Glutamatergic neuron (in vitro differentiated cells): ENCODE results near the gene CES2. TPM values are rescaled to one million over a fixed set of nuclear protein-coding genes. Genes with fewer than 3 reads are reported as not detected.
"Not testable (repeated sequence)": the region's sequence is repeated elsewhere in the genome, so short reads cannot be mapped to it uniquely, and the experiment has no call there.

Experiments
- DNase-seq: peaks from one replicate; pipeline ENCODE4 v3.0.0; 2022
- H3K27ac Mint-ChIP-seq: one replicate; pipeline ENCODE4 v1.8.0; 2020; ENCODE audit warnings: mild to moderate bottlenecking, mixed read lengths, inconsistent platforms; ENCODE audit not compliant: unreplicated experiment
- H3K27me3 Mint-ChIP-seq: one replicate; pipeline ENCODE4 v1.8.0; 2020; ENCODE audit warnings: mild to moderate bottlenecking, moderate library complexity, mixed read lengths, inconsistent platforms; ENCODE audit not compliant: unreplicated experiment
- H3K36me3 Mint-ChIP-seq: one replicate; pipeline ENCODE4 v1.8.0; 2020; ENCODE audit warnings: mild to moderate bottlenecking, mixed read lengths, inconsistent platforms; ENCODE audit not compliant: unreplicated experiment
- H3K4me1 Mint-ChIP-seq: one replicate; pipeline ENCODE4 v1.8.0; 2020; ENCODE audit warnings: mild to moderate bottlenecking, low read depth, mixed read lengths, inconsistent platforms; ENCODE audit not compliant: unreplicated experiment
- H3K4me3 Mint-ChIP-seq: one replicate; pipeline ENCODE4 v1.8.0; 2020; ENCODE audit warnings: mild to moderate bottlenecking, mixed read lengths, inconsistent platforms; ENCODE audit not compliant: unreplicated experiment
- H3K9me3 Mint-ChIP-seq: one replicate; pipeline ENCODE4 v1.8.0; 2020; ENCODE audit warnings: mild to moderate bottlenecking, moderate library complexity, mixed read lengths, inconsistent platforms; ENCODE audit not compliant: unreplicated experiment
- CTCF ChIP-seq: fragments of 200-600 bp; sonication (generic); IDR thresholded peaks from one replicate; pipeline ENCODE4 v1.5.0; 2021; ENCODE audit not compliant: partially characterized antibody, unreplicated experiment
- total RNA-seq: library from RNA; stranded (reverse); fragmentation: NEBNext Ultra II Directional; extraction: Animal tissue kit (Norgen Biotek cat#: 25700); gene quantifications from one replicate; pipeline ENCODE4 v1.2.1, GENCODE V29; 2021; ENCODE audit not compliant: unreplicated experiment

The CES2 gene
- total RNA-seq, 1 donor from 2014 or later = 38.6 TPM

GRCh38 chr16:66894948-66895688, 40.2 kb upstream of the CES2 start:
- Mint-ChIP-seq H3K4me1 (peaks cover 22% of the 10 kb centered on the region), H3K36me3 (no peaks in the 10 kb centered on the region), H3K4me3 (peak overlapping the region; percentile 25), H3K27me3 (peaks cover 15% of the 10 kb centered on the region), H3K9me3 (peaks cover 12% of the 10 kb centered on the region), H3K27ac (peak overlapping the region; percentile 78)
- peak; percentile 49 for TF ChIP-seq CTCF
- DNase-seq = peak; percentile 77

GRCh38 chr16:66895689-66895979, 39.7 kb upstream of the CES2 start:
- Mint-ChIP-seq H3K9me3 (peaks cover 12% of the 10 kb centered on the region), H3K27ac (peak overlapping the region; percentile 78), H3K27me3 (peaks cover 15% of the 10 kb centered on the region), H3K4me1 (peaks cover 27% of the 10 kb centered on the region), H3K36me3 (no peaks in the 10 kb centered on the region), H3K4me3 (no peak overlapping the region)
- no peak for TF ChIP-seq CTCF
- DNase-seq = no peak

DNA sequence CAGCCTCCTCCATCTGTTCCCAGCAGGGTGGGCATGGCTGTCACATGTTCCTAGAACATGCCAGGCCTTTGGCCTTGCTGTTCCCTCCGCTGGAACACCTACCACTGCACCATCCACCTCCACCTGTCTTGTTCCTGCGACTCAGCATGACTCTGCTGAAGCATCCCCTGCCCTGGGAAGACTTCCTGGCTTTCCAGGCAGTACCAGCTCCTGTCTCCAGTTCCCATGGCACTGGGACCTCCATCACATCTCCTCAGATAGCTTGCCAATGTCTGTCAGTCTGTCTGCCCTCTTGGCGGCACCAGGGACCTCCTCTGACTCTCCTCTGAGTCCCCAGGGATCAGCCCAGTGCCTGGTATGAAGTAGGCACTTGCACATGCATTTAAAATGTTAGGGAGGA, 39.3 kb upstream of the CES2 start:
- peaks cover 16% of the 10 kb centered on the region for H3K27me3 Mint-ChIP-seq
- no peak for TF ChIP-seq CTCF
- peaks cover 31% of the 10 kb centered on the region for H3K4me1 Mint-ChIP-seq
- peak overlapping the region; percentile 22 for H3K4me3 Mint-ChIP-seq
- H3K9me3 Mint-ChIP-seq = peaks cover 12% of the 10 kb centered on the region
- H3K36me3 Mint-ChIP-seq = no peaks in the 10 kb centered on the region
- H3K27ac Mint-ChIP-seq = peak overlapping the region; percentile 78
- no peak for DNase-seq

- Mint-ChIP-seq H3K27ac (peak overlapping the region; percentile 2), H3K4me1 (peaks cover 32% of the 10 kb centered on the region), H3K9me3 (peaks cover 10% of the 10 kb centered on the region)
- H3K4me3 Mint-ChIP-seq, H3K36me3 Mint-ChIP-seq, DNase-seq, H3K27me3 Mint-ChIP-seq: not testable (repeated sequence)
These were observed 38.6 kb upstream of the CES2 start for GRCh38 chr16:66896682-66897081.

DNA sequence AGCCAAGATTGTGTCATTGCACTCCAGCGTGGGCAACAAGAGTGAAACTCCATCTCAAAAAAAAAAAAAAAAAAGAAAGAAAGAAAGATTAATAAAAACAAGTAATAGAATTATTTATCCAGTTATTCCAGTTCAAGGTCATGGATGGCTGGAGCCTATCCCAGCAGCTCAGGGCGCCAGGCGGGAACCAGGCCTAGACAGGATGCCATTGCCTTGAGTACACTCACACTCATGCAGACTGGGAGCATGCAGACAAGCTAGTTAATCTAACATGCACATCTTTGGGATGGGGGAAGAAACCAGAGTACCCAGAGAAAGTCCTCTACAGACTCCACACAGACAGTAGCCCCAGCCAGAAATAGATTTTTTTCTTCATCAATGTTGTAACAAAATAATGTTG, 37.1 kb upstream of the CES2 start:
- Mint-ChIP-seq H3K27me3 (peaks cover 13% of the 10 kb centered on the region), H3K4me3 (no peak overlapping the region), H3K4me1 (peaks cover 34% of the 10 kb centered on the region), H3K27ac (no peak overlapping the region), H3K9me3 (peaks cover 10% of the 10 kb centered on the region), H3K36me3 (no peaks in the 10 kb centered on the region)
- no peak for TF ChIP-seq CTCF
- DNase-seq = no peak
